HG02759 (cell line): Measurements from ENCODE around the gene TAS2R31.
"Not testable (repeated sequence)": the region's sequence is repeated elsewhere in the genome, so short reads cannot be mapped to it uniquely, and the experiment has no call there.

Source experiments
- ATAC-seq: cut with Tn5 transposase; IDR thresholded peaks from one replicate; pipeline ENCODE4 v1.9.1; 2021; ENCODE audit warnings: mild to moderate bottlenecking, moderate library complexity; ENCODE audit not compliant: unreplicated experiment

TAS2R31 gene

DNA sequence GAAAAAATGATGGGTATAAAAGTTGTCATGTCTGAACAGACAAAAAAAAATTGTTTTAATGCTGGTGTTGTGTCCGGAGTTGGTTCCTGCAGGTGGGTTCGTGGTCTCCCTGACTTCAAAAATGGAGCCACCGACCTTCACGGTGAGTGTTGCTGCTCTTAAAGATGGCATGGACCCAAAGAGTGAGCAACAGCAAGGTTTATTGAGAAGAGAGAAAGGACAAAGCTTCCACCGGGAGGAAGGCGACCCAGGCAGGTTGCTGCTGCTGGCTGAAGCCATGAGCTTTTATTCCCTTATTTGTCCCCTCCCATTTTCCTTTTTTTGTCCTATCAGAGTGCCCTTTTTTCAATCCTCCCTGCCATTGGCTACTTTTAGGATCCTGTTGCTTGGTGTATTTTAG is at the start of gene TAS2R31:
TAS2R31 (minus strand) TSS at position 101 of the 400 bp plus-strand sequence; CDS start at position 29, 72 bp downstream.
- no peak for ATAC-seq

DNA sequence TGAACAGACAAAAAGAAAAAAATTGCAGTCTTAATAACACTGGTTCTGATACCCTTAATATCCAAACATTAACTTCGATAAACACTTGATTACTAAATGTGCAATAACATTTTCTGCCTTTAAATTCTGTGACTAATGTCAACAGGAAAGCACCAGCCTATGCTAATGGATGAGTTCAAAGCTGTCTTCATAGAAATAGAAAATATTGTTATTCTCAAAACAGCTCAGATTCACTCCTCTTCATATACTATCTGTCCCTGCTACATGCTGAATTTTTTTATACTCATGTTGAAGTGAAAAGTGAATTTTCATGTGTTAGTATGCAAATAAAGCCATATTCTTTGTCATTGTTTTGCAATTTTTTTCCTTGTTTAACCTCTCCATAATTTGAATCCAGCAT is 47.0 kb upstream of the TAS2R31 start:
- no peak for ATAC-seq

DNA sequence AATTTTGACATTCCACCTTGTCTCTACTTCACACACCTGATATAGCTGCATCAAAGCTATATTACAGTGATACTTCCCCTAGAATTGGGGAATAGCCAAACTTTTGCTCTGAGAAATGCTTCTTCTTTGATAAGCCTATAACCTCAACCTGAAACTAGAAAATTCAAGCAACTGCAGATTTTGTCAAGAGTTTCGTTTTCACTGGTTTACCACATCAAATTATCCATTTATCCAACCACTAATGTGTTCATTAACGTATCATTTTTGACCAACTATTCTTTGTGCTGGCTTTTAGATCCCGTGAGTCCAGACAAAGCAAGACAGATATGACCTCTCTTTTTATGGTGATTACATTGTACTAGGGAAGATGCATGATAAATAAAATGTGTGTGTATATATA is 44.4 kb upstream of the TAS2R31 start:
- ATAC-seq = peak; percentile 71

- ATAC-seq = no peak
Observed at GRCh38 chr12:11071414-11071813, 40.2 kb upstream of the TAS2R31 start.

GRCh38 chr12:11070999-11071398 is 39.8 kb upstream of the TAS2R31 start:
- ATAC-seq = no peak

GRCh38 chr12:11069854-11070365 is 38.7 kb upstream of the TAS2R31 start:
- no peak for ATAC-seq

GRCh38 chr12:11067514-11067913 is 36.3 kb upstream of the TAS2R31 start:
- no peak for ATAC-seq

DNA sequence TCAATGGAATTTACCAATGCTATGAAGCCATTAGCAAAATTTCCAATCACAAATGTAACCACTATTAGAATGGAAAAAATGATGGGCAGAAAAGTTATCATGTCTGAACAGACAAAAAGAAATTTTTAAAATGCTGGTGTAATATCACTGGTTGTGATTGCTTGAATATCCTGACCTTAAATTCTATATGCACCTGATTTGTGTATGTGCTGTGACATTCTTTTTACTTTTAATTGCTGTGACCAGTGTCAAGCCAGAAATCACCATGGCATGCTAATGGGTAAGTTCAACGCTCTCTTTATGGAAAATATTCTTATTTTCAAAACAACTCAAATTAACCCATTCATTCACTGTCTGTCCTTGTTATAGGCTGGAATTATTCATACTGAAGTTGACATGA is 31.0 kb upstream of the TAS2R31 start, which contains the start of gene TAS2R46:
TAS2R46 (minus strand) TSS at position 101 of the 400 bp plus-strand sequence; CDS start at position 101, 0 bp downstream.
- ATAC-seq = not testable (repeated sequence)

DNA sequence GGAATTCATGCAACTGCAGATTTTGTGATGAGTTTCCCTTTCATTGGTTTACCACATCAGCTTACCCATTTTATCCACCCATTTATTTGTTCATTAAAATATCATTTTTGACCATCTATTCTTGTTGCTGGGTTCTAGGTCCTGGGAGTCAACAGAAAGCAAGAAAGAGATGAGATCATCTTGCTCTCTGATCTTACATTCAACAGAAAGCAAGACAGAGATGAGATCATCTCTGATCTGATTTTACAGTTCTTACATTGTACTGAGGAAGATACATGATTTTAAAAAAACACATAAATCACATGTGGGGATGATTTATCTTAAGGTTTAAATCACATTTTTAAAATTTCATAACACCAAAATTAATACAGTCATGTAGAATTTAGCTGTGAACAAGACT is 28.6 kb upstream of the TAS2R31 start:
- ATAC-seq = no peak

GRCh38 chr12:11059041-11059440 is 27.8 kb upstream of the TAS2R31 start:
- no peak for ATAC-seq

- ATAC-seq = no peak
Observed at GRCh38 chr12:11055306-11055705, 24.1 kb upstream of the TAS2R31 start.

DNA sequence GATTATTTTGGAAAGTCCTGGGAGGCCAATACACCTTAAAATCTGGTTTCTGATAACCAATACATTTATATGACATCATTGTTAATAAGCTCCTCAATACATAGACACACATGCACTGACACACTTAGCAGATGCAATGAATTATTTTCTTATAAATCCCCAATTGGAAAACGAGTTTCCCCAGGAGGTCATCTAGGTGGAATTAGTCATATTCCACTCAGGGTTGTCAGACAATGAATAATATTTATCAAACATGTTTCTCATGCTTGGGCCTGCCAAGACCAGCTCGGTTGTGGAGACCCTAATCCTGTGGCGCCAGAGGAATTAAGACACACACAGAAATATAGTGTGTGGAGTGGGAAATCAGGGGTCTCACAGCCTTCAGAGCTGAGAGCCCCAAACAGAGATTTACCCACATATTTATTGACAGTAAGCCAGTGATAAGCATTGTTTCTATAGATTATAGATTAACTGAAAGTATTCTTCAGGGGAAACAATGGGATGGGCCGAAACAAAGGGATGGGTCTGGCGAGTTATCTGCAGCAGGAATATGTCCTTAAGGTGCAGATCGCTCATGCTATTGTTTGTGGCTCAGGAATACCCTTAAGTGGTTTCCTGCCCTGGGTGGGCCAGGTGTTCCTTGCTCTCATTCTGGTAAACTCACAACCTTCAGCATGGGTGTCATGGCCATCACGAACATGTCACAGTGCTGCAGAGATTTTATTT is 18.8 kb upstream of the TAS2R31 start:
- not testable (repeated sequence) for ATAC-seq

- not testable (repeated sequence) for ATAC-seq
Observed at GRCh38 chr12:11041366-11041765, 10.2 kb upstream of the TAS2R31 start.

- no peak for ATAC-seq
Observed at GRCh38 chr12:11040162-11040561, 9.0 kb upstream of the TAS2R31 start.

- no peak for ATAC-seq
Observed at GRCh38 chr12:11039171-11039570, 8.0 kb upstream of the TAS2R31 start.

DNA sequence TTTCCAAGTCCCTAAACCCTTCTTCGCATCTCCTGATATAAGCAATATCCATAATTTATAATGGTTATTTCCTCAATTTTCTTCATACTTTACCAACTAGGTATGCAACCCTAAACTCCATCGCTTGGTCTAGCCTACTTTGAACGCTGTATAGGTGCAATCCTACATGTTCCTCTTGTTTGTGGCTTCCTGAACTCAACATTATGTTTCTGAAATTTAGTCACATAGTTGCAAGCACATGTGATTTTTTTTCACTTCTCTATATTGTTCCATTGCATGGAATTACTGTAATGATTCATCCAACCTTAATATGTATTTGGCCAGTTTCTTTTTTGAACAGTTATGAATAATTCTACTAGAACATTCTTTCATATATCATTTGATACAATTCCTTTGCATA is 2.8 kb upstream of the TAS2R31 start:
- peak; percentile 65 for ATAC-seq

GRCh38 chr12:11026118-11026517 is 5.1 kb downstream of the TAS2R31 start:
- no peak for ATAC-seq

- ATAC-seq = no peak
Observed at GRCh38 chr12:11023387-11023786, 7.8 kb downstream of the TAS2R31 start.

- ATAC-seq = no peak
Observed at GRCh38 chr12:11022520-11022919, 8.7 kb downstream of the TAS2R31 start, which contains the start of gene TAS2R19. TAS2R19 (minus strand) TSS chr12:11022620; CDS start chr12:11022571, 49 bp downstream.

DNA sequence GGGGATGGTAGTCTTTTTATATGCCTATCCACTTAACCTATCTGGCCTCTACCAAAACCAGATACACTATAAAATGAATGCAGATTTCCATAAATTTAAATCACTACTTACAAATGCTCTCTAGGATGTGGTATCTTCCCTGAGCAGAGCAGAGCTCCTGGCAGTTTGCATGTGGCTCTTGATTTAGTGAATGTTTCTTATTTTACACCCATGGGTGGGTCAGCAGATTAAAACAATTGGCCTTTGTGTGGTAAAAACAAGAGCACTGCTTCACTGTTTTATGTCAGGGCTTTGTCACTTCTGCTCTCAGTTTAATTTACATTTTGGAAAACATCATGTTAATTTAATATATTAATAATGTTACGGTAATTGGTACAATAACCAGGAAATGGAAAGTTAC is 14.3 kb downstream of the TAS2R31 start:
- no peak for ATAC-seq

- ATAC-seq = no peak
Observed at GRCh38 chr12:11015775-11016430, 15.3 kb downstream of the TAS2R31 start.

DNA sequence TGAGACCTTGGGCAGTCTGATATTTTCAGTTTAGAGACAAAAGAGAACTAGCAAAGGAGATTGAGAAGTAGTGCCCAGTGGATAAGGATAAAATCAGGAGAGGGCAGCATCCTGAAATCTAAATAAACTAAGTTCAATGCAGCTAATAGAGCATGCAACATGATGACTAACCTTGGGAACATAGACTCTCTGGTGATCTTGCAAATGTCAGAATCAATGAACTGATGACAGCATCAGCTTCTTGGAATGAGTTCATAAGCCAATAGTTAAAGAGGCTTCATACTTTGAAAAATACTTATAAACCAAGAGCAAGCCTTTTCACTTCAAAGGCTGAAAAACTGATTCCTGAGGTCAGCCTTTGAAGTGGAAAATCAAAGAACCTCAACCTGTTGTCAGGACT is 17.0 kb downstream of the TAS2R31 start:
- ATAC-seq = no peak
